GM19043 (cell line): ENCODE data around the gene RNF223.
"Not testable (repeated sequence)": the region's sequence is repeated elsewhere in the genome, so short reads cannot be mapped to it uniquely, and the experiment has no call there.

Experiments
- ATAC-seq: cut with Tn5 transposase; IDR thresholded peaks from one replicate; pipeline ENCODE4 v1.9.1; 2021; ENCODE audit warnings: low read depth; ENCODE audit not compliant: unreplicated experiment

Gene RNF223

DNA sequence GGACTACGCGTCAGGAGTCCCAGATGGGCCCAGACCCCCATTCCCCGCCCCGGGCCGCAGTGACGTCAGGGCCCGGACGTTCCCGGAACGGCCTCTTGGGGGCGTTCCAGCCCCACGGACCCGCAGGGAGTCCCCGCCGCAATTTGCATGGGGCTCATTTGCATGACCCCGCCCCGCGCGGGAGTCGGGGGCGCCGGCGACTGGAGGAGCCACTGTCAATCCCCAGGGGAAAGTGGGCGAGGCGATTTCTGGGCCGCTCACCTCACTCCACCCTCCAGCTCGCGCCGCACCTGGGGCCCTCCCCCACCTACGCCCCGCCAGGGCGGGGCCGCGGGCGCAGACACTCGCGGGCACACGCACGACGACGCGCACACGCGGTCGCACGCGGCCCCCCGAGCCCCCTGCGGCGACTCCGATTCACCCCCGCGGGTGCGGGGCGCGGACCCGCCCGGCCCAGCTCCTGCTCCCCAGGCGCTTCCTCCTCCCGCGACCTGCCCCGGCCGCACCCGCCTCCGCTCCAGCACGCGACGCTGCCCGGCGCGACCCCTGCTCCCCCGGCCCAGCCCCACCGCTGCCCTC lies 41.0 kb downstream of the RNF223 start:
- peak; percentile 85 for ATAC-seq

DNA sequence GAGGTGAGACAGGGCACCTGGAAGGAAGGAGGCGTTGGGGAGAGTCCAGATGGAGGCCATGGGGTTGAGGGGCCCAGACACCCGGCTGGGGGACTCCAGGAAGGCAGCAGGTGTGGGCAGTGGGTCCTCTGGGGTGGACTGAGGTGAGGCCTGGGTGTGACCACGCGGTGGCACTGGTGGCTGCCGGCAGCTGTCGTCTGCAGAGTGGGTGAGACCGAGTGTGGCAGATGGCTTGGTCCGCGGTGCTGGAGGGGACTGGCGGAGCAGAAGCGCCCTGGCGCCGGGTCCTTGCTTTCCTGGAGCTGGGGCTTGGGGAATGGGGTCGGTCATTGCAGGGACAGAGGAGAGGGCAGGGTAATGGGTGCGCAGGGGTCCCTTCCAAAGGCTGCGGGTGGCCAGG lies 41.7 kb downstream of the RNF223 start:
- ATAC-seq, result no peak

DNA sequence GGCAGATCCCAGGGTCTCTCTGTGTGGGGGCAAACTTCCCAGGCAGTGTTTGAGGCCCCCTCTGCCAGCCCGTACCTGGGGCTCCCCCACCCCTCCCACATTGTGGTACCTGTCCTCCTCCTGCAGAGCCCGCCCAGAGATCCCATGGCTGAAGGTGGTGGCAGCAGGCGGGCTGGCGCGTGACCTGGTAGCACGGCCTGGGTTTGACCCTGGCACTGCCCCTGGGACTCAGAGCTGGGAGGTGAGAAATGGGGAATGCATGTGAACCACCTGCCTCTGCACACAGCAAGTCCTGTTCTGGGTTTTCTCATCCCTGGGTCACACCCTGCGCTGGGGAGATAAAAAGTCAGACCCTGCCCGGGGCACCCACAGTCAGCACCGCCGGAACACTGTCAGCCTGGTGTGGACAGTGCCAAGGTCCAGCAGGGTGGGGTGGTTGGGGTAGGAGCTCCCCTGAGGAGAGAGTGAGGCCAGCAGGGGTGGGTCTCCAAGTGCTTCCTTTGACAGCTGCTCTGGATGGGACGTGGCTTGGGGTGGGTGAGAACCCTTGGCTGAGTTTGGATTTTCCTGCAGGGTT lies 42.4 kb downstream of the RNF223 start:
- no peak for ATAC-seq

DNA sequence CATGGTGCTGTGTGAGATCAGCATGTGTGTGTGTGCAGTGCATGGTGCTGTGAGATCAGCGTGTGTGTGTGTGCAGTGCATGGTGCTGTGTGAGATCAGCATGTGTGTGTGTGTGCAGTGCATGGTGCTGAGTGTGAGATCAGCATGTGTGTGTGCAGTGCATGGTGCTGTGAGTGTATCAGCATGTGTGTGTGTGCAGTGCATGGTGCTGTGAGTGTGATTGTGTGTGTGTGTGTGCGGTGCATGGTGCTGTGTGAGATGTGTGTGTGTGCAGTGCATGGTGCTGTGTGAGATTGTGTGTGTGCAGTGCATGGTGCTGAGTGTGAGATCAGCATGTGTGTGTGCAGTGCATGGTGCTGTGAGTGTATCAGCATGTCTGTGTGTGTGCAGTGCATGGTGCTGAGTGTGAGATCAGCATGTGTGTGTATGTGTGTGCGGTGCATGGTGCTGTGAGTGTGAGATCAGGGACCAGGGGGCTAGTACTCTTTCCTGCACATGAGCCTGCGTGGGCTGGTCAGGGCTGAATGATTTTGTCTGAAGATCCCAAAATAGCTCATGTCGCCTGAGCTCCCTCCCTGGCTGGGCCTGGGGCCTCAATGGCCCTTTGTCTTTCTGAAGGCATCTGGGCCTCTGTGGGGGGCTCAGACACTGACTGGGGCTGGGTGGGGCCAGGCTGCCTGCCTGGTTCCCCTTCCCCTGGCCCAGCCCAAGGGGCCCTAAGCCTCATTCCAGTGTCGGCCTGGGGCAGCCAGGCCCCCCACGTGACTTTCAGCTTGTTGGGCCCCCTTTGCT lies 43.0 kb downstream of the RNF223 start:
- not testable (repeated sequence) for ATAC-seq

DNA sequence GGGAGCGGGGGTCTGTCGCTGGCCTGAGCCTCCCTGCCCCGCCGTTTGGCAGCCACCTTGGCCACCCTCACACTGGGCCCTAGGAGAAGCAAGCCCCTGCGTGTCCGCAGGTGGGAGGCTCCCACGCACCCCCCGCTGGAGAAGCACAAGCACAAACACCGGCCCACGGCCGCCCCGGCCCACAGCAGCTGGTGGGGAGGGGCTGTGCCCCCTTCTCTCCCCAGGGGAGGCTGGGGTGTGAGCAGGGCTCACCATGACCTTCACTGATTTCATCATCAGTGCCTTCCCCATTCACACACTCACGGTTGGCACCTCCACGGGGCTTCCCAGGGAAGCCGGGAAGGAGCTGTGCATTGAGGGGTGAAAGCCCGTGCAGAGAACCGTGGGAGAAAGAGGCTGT lies 46.3 kb downstream of the RNF223 start:
- ATAC-seq, result no peak

DNA sequence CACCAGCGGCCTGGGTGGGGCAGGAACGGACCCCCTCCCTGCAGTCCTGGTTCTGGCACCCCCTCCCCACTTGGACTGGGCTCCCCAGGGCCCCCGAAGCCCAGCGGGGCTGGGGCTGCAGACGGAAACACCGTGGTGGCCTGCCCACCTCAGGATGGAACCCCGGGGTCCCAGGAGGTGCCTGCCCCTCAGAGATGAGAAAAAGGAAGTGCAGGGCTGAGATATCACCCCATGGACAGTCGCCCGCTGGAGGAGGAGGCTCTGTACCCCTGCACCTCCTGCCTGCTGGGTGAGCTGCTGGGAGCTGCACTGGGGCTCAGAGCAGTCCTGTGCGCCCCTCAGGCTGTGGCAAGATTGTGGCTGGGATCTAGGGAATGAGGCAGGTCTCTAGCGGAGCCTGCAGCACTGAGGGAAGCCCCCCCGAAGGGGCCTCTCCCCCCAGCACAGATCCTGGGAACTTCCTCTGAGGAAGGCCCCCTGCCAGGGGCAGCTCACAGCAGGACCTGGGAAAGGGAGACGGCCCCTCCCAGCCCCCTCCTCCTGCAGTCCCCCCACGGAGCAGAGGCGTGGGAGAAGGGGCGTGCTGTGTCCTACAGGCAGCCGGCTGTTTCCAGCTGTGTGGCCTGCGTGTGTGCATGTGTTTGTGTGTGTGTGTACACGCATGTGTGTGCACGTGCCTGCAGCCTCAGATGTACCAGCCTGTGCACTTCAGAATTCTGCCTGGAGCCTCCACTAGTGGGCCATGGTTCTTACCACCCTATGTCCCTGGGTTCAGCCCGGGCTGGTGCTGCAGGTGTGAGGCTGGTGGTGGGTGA lies 47.3 kb downstream of the RNF223 start:
- ATAC-seq, result no peak

DNA sequence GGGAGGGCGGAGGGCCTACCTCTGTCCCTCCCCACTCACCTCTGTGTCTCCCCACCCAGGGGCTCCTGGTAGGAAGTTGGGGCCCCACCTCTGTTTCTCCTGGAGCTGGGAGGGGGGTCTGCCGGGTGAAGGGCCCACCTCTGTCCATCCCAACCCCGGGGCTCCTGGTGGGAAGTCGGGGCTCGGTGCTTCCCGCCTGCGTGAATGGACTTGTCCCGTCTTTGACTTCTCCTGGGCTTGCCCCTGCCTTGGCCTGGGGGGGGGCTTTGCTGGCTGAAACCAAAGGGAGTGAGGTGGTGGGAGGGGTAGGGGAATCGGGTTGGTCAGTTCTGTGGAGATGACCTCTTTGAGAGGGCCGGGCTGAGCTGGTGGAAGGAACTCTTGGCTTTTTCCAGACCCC lies 48.4 kb downstream of the RNF223 start:
- ATAC-seq, result no peak

DNA sequence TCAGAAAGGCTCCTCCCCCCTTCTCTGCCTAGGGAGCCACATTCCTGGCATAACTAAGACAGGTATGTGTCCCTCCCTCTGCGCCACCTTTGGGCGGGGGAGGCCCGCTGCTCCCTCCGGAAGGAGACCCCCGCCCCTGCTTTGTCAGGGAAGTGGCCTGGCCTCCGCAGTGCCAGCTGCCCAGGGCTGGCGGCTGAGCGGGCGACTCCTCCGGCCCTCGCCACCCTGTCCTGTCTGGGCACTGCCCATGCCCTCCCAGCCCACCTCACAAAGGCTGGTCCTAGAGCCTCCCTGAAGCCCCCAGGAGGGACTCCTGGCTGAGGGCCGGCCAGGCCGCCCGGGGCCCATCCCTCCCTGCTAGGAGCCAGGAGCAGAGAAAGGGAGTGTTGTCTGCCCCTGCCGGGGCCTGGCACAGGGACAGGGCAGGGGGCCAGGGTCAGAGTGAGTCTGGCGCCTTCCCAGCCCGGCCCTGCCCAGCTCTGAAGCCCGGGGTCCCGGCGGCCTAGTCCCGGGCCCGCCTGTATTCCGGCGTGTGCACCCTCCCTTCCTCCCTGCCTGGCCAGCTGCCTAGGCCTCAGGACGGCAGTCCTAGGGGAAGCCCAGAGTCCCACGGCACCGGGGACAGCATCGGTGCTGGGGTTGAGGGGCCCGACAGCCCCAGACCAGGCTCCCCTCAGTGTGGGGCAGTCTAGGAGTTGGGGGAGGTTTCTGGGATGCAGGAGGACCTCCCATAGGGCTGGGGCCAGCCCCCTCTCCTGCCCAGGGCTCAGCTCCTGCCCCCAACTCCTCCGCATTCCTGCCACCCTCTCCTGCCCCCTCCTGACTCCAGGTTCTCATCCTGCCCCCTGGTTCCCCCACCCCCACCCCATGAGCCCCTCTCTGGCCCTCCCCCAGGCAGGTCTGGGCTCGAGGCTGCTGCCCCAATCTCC lies 49.1 kb downstream of the RNF223 start:
- no peak for ATAC-seq

DNA sequence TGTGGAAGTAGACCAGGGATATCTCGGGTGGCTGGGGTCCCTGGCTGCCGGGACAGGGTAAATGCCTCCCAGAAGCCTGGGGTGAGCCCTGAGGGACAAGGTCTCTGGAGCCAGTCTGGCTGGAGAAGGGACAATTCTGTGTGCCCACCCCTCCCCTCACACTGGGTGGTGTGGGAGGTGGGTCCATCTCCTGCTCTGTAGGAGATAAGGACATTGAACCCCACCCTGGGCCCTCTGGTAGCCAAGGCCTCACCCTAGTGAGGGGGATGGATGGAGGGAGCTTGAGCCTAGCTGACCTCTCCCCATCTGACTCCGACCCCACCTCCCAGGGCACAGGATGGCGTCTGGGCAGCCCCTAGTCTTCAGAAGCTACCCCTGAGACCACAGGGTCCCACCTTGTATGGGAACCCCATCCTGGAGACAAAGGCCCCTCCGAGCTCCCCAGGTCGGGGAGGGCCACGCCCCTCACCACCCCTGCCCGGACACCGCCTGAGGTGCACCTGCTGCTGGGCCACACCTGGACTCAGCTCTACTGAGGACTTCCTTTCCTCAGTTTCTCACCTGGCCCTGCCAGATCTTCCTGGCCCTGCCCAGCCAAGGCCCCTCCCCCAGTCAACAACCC lies 49.8 kb downstream of the RNF223 start:
- ATAC-seq, result no peak

DNA sequence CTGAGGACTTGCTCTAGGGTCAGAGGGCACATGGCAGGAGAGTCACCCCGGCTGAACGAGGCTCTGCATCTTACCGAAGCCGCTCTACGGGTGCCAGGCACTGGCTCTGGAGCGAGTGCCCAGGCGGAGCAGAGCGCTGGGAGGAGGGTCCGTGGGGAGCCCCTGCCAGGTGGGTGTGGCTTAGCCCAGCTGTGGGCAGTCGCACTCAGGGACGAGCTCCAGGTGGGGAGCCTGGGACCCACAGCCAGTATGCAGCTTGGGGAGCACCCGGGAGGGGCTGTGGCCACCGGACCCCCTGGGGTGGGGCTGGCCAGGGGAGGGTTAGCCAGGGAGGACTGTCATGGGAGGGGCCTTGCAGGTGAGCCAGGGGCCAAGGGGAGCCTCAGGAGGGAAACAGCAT lies 50.4 kb downstream of the RNF223 start:
- ATAC-seq, result no peak

DNA sequence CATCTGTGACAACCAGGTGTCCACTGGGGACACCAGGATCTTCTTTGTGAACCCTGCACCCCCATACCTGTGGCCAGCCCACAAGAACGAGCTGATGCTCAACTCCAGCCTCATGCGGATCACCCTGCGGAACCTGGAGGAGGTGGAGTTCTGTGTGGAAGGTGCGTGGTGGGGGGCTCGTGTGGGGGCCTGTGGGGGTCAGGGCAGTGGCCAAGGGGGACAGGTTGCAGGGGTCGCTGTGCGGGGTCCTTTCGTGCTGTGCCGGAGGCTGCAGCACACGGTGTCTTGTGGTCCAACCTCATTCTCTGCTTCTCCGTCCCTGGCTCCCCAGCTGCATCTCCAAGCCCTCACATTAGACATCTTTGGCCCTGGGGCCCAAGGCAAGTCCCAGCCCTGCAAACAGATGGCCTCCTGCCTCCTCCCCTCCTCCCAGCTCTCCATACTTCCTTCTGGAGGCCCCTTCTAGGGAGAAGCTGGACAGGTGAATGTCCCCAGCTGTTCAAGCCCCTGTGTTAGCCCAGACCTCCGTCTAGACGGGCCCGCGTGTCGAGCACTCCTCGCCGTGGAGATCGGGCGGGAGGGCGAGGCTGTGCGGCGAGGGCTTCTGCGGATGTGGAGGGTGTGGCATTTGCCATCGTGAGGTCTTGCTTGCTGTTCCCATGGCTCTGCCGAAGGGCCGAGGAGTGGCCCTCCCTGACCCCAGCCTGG lies 51.6 kb downstream of the RNF223 start:
- ATAC-seq, result no peak

DNA sequence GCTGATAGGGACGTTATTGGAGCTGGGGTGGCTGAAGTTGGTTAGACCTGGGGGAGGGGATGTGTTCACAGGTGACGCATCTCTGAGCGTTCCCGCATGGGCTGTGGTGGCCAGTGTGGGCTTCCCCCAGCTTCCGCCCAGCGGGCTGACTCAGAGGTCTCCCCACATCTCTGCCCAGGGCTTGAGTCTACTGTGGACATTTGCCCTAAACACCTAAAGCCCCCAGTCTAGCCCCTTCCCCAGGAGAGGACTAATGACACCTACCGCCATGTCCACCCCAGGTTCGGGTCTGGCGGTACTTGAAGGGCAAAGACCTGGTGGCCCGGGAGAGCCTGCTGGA lies 52.2 kb downstream of the RNF223 start:
- ATAC-seq, result no peak

DNA sequence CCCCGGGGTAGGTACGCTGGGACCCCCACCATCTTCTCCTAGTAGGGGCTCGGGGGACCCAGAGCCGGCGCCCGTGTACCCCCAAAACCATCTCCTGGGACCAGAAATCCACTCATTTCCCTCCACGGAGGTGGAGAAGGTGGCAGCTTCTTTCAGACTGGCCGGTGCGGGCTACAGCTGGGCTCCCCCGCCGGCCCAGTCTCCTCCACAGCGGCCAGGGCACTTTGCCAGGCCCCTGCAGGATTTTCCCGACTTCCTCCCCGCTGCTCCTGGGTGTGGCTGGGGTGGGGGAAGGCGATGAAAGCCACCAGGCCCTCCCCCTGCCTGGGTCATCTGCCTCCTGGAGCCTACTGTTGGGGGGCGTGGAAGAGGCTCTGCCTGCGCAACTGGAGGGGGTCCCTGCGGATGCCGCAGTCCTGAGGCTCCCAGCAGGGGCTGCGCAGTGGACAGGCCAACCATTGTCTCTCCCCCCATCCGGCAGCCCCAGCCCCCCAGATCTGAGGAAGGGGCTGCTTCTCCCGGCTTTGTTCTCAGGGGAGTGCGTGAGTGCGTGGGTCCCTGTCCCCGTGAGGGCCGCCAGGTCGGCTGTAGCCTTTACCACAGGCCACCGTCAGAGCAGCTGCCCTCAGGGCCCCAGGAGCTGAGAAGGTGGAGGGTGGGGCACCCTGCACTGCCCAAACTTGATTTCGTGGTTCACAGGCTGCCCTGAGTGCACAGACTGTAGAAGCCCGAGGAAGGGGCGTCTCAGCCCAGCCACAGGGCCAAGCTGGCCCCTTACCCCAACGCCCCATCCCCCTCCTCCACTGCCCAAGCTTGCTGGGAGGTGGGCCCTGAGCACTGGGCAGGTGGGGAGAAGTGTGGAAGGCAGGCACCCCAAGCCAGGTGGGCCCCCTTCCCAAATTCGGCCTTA lies 52.8 kb downstream of the RNF223 start:
- no peak for ATAC-seq
